Left lung (tissue), 10 donors: ENCODE results near the gene SLC6A9. TPM values are rescaled to one million over a fixed set of nuclear protein-coding genes. Genes with fewer than 3 reads are reported as not detected.

Source experiments
- ATAC-seq: fragments of 200-7000 bp; cut with Tn5 transposase; one replicate; pipeline ENCODE4 v1.9.1; 2020; ENCODE audit warnings: moderate library complexity
- DNase-seq, 4 donors: peaks; one replicate each; pipeline ENCODE4 v3.0.0-alpha.2; 2013 to 2020
- H3K27ac ChIP-seq, 2 donors: fragments of 200-600 bp; sonication (generic) in 1 of 2; one replicate each; pipeline versions ENCODE4 v1.5.0 to v1.8.0; 2020 to 2021
- H3K27me3 ChIP-seq, 2 donors: fragments of 200-600 bp; sonication (generic) in 1 of 2; one replicate each; pipeline versions ENCODE4 v1.5.0 to v1.8.0; 2020 to 2021
- H3K36me3 ChIP-seq, 2 donors: fragments of 200-600 bp; sonication (generic) in 1 of 2; one replicate each; pipeline versions ENCODE4 v1.5.0 to v1.8.0; 2020 to 2021
- H3K4me1 ChIP-seq, 2 donors: fragments of 200-600 bp; one replicate each; pipeline ENCODE4 v1.8.0; 2021
- H3K4me3 ChIP-seq, 2 donors: fragments of 200-600 bp; sonication (generic) in 1 of 2; one replicate each; pipeline versions ENCODE4 v1.5.0 to v1.8.0; 2020 to 2021; ENCODE audit warnings: mild to moderate bottlenecking in 1 of 2
- H3K9me3 ChIP-seq, 2 donors: fragments of 200-600 bp; sonication (generic) in 1 of 2; one replicate each; pipeline versions ENCODE4 v1.5.0 to v1.8.0; 2020 to 2021
- intact Hi-C, 2 donors: fragments of 100-400 bp; cut with DNase I; formaldehyde crosslinking; loops; one replicate each; pipeline versions ENCODE4 v1.11.2 to v1.14.2; 2022
- polyA plus RNA-seq, 6 donors: library from polyadenylated mRNA; unstranded; fragments of 120-200 nt; gene quantifications; one replicate each; pipeline ENCODE4 v1.2.1, GENCODE V29; 2013; ENCODE audit not compliant: insufficient read length in 6 of 6
- total RNA-seq, 2 donors: library from RNA; stranded (reverse); fragmentation: NEBNext Ultra II Directional; extraction: Animal tissue kit (Norgen Biotek cat#: 25700); gene quantifications; one replicate each; pipeline ENCODE4 v1.2.1, GENCODE V29; 2021
- TF ChIP-seq, protein P1 (sequence below), 2 donors: fragments of 200-600 bp; sonication (generic) in 1 of 2; IDR thresholded peaks; one replicate each; pipeline versions ENCODE4 v1.5.0 to v1.8.0; 2021; ENCODE audit warnings: antibody characterized with exemption in 2 of 2
- donor health status: DM: no; HTN: yes; CAD: no.
- donor health status: DM: no; HTN: no; CAD: no.

Gene SLC6A9
- total and polyA plus RNA-seq, 8 donors, result 10.9 to 28.5 (median 14.6) TPM

DNA sequence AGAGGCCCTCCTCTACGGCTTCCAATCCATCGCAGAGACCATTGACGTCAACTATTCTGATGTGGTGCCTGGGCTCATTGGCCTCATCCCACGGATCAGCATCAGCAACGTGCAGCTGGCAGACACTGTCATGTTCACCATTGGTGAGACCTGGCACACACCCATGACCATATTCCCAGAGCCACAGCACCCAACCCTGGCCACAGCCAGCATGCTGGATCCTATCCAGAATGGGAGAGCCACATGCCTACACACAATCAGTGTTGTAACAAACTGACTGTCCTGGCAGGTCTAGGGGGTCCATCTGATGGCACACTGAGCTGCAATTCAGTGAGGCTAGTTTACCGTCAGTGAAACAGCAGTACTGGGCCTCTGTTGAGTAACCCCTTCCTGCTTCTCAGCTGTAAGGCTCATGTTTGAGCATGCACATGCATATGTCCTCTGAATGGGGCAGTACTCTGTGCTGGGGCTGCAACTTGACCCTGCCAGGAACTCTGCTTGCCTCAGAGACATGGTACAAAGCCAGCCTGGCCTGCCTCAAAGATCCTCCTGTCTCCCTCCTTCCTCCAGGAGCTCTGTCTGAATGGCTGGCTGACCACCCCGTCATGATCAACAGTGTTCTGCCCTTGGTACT, 73.7 kb downstream of the SLC6A9 start:
- no peak for DNase-seq
- intact Hi-C loops, result no loop called here
- no peaks in the 10 kb centered on the region for H3K9me3 ChIP-seq
- H3K36me3 ChIP-seq, result peaks cover 0 to 70% of the 10 kb centered on the region in 2 donors
- H3K4me3 ChIP-seq, result no peak overlapping the region
- no peaks in the 10 kb centered on the region for H3K4me1 ChIP-seq
- no peak for ATAC-seq
- H3K27me3 ChIP-seq, result no peaks in the 10 kb centered on the region
- no peak overlapping the region for H3K27ac ChIP-seq
- TF ChIP-seq, protein P1, sequence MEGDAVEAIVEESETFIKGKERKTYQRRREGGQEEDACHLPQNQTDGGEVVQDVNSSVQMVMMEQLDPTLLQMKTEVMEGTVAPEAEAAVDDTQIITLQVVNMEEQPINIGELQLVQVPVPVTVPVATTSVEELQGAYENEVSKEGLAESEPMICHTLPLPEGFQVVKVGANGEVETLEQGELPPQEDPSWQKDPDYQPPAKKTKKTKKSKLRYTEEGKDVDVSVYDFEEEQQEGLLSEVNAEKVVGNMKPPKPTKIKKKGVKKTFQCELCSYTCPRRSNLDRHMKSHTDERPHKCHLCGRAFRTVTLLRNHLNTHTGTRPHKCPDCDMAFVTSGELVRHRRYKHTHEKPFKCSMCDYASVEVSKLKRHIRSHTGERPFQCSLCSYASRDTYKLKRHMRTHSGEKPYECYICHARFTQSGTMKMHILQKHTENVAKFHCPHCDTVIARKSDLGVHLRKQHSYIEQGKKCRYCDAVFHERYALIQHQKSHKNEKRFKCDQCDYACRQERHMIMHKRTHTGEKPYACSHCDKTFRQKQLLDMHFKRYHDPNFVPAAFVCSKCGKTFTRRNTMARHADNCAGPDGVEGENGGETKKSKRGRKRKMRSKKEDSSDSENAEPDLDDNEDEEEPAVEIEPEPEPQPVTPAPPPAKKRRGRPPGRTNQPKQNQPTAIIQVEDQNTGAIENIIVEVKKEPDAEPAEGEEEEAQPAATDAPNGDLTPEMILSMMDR (IDR thresholded peaks at IDR 0.05), result no peak

DNA sequence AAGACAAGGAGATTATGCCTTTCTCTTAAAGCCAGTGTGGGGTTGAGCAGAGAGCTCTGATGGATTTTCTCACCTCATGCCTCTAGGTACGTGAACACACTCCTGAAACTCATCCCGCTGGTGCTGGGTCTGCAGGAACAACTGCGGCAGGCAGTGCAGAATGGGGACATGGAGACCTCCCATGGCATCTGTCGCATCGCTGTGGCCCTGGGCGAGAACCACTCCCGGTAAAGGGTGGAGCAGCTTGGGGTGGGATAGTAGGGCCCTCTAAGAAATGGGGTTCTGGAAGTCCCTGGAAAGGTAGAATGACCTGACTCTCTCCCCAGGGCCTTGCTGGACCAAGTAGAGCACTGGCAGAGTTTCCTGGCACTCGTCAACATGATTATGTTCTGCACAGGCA, 75.0 kb downstream of the SLC6A9 start:
- H3K4me3 ChIP-seq, result no peak overlapping the region
- H3K36me3 ChIP-seq, result peaks cover 0 to 57% of the 10 kb centered on the region in 2 donors
- no peaks in the 10 kb centered on the region for H3K4me1 ChIP-seq
- H3K27ac ChIP-seq, result no peak overlapping the region
- intact Hi-C loops, result no loop called here
- H3K9me3 ChIP-seq, result no peaks in the 10 kb centered on the region
- TF ChIP-seq, protein P1 (IDR thresholded peaks at IDR 0.05), result no peak
- no peak for ATAC-seq
- H3K27me3 ChIP-seq, result no peaks in the 10 kb centered on the region
- no peak for DNase-seq

DNA sequence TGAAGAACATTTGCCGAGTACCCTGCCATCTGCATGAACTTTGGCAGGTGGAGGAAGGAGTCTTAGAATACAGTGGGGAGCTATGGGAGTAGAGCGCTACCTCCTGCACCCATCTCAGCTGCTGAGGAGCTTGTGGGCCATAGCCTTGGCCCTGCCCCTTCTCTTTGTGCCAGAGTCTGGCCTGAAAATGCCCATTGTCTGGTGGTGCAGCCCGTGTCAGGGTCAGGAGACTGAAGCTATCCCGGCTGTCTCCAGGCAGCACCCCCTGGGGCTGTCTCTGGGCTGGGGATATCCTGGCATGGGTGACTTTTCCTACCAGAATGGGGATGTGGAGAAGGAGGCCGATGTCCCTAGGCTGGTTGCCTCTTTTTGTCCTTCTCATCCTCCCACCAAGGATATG, 77.2 kb downstream of the SLC6A9 start:
- Histone ChIP-seq H3K4me1 (peaks cover 0 to 4% of the 10 kb centered on the region in 2 donors), H3K4me3 (no peak overlapping the region), H3K27ac (no peak overlapping the region), H3K36me3 (peaks cover 0 to 46% of the 10 kb centered on the region in 2 donors), H3K9me3 (no peaks in the 10 kb centered on the region), H3K27me3 (no peaks in the 10 kb centered on the region)
- DNase-seq (no peak), ATAC-seq (no peak)
- intact Hi-C loops, result no loop called here
- TF ChIP-seq, protein P1 (IDR thresholded peaks at IDR 0.05), result no peak

DNA sequence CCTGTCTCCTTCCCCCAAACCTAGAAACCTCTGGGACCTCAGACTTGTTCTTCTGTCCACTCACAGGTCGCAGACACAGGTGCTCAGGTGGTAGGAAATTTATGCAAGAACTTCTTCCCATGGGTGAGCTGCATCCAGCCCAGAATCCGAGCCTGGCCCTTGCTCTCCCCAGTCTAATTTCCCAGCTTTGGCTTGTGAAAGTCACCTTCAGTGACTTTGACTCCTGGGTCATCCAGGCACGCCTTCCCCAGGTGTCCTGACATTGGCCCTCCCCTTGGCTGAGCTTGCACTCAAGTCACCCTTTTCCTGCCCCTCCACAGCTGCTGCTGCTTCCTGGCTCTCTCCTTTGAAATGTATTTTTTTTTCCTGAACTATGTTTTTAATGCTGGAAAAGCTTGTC, 77.9 kb downstream of the SLC6A9 start:
- Histone ChIP-seq H3K27ac (no peak overlapping the region), H3K36me3 (peaks cover 0 to 39% of the 10 kb centered on the region in 2 donors), H3K4me3 (no peak overlapping the region), H3K4me1 (peaks cover 1 to 10% of the 10 kb centered on the region in 2 donors), H3K9me3 (no peaks in the 10 kb centered on the region), H3K27me3 (no peaks in the 10 kb centered on the region)
- ATAC-seq, result no peak
- TF ChIP-seq, protein P1 (IDR thresholded peaks at IDR 0.05), result no peak
- intact Hi-C loops, result no loop called here
- no peak for DNase-seq

DNA sequence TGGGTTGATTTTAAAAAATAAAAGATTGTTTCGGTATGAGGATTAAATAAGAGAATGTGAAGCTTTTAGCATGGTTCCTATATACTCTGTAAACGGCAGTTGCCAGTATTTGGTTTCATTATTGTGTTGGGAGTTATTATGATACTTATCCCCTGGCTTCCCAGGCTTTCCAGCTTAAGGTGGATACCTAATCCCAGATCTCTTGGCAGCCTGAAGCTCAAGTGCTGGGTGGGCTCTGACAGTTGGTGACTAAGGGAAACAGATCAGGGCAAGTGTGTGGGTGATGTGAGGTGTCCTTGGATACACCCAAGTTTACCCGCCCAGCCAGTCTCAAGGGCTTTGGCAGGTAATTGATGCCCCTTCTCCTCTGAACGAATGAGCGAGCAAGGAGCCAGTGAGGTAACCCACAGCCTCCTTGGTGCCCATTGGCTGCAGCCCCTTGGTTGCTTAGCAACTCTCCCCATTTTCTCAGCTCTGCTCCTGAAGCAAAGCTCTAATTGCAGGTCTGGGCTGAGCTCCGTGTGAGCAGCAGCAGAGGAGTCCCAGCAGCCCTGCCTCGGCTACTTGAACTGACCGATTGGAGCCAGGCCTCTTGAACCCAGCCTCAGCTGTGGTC, 78.4 kb downstream of the SLC6A9 start:
- no peaks in the 10 kb centered on the region for H3K9me3 ChIP-seq
- TF ChIP-seq, protein P1 (IDR thresholded peaks at IDR 0.05), result no peak
- ATAC-seq (no peak), DNase-seq (no peak)
- H3K27ac ChIP-seq, result no peak overlapping the region
- H3K4me3 ChIP-seq, result no peak overlapping the region
- intact Hi-C loops, result no loop called here
- H3K27me3 ChIP-seq, result no peaks in the 10 kb centered on the region
- H3K36me3 ChIP-seq, result peaks cover 0 to 34% of the 10 kb centered on the region in 2 donors
- peaks cover 7 to 16% of the 10 kb centered on the region in 2 donors for H3K4me1 ChIP-seq
